Measurements from ENCODE around the gene IP6K1.

DNA sequence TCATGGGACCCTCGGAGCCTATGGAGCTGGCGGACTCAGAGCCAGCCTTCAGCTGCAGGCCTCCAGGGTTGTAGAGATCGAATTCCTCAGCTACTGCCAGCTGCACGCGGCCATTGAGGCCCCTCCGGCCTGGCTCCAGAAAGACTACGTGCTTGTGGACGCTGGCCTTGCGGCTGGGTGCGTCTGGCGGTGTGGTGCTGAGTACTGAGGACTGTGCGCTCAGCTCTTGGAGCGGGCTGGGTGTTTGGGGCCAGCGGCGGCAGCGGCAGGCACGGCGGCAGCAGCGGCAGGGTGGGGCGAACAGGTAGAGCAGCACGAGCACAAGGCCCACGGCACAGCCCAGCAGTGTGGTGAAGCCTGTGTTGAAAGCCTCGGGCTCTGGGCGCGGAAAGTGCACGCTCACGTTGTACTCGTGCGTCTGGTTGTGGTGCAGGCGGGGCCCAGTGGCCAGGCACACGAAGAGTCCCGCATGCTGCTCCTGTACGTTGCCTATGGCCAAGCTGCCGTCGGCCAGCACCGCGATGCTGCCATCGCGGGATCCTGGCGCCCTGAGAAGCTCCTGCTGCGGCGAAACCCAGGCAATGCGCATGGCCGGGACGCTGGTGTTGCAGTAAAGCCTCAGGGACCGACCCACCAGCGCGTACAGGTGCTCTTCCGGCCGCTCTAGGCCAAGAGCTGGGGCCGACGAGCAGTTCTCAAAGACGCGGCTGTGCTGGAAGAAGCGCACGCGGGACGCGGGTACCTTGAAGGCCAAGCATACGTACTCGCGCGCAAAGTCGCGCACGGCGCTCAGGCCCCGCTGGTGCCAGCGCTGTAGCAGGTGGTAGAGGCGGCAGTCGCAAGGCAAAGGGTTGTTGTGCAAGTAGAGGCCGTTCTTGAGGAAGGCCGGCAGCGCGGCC lies 68.1 kb downstream of the IP6K1 start:
- TF ChIP-seq, protein P1, sequence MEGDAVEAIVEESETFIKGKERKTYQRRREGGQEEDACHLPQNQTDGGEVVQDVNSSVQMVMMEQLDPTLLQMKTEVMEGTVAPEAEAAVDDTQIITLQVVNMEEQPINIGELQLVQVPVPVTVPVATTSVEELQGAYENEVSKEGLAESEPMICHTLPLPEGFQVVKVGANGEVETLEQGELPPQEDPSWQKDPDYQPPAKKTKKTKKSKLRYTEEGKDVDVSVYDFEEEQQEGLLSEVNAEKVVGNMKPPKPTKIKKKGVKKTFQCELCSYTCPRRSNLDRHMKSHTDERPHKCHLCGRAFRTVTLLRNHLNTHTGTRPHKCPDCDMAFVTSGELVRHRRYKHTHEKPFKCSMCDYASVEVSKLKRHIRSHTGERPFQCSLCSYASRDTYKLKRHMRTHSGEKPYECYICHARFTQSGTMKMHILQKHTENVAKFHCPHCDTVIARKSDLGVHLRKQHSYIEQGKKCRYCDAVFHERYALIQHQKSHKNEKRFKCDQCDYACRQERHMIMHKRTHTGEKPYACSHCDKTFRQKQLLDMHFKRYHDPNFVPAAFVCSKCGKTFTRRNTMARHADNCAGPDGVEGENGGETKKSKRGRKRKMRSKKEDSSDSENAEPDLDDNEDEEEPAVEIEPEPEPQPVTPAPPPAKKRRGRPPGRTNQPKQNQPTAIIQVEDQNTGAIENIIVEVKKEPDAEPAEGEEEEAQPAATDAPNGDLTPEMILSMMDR (IDR thresholded peaks at IDR 0.05 in 4 of 5, conservative IDR thresholded peaks at IDR 0.05 in 1 of 5), result no peak
- no peak for TF ChIP-seq POLR2A (IDR thresholded peaks at IDR 0.05)

All from gastrocnemius medialis (tissue), 4 donors.